Measurements from ENCODE around the gene TFDP3.

The TFDP3 gene

GRCh38 chrX:133218329-133218728, at the start of gene TFDP3:
Gene TFDP3, minus strand, starts transcription at chrX:133218354. Its CDS starts 95 bp downstream, at chrX:133218259.
- no peak for DNase-seq

DNA sequence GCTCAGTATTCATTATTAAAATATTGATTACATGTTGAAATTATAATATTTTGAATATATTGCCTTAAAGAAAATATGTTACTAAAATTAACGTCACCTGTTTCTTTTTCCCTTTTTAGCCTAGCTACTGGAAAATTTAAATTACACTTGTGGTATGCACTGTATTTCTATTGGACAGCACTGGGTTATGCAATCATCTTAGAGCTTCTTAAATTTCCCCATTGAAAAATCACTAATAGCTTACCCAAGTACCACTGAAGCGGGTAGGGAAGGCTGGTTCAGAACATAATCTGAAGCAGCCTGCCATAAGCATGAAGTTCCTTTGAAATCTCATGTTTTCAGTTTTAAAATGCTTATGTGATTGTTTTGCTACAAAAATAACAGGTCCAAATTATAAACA, 49.5 kb upstream of the TFDP3 start:
- DNase-seq: no peak

- no peak for DNase-seq
Observed at GRCh38 chrX:133265331-133265730, 47.2 kb upstream of the TFDP3 start.

- DNase-seq: no peak
Observed at GRCh38 chrX:133258481-133258880, 40.3 kb upstream of the TFDP3 start.

DNA sequence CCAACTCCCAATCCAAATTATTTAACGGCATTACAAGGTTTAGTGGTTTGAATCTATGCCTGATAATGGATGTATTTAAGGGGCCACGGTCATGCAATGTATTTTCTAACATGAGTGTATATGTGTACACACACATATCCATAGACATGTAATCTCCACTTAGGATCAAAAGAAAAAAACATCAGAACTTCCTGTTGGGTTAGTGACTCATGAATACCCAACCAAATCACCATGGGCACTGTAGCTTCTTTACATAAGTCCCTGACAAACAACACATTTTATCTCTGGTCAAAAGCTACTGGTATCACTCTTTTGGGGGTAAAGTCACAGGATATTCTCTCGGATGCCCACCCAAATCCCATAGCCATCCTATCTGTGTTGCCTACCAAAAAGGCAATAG, 36.5 kb upstream of the TFDP3 start:
- no peak for DNase-seq

DNA sequence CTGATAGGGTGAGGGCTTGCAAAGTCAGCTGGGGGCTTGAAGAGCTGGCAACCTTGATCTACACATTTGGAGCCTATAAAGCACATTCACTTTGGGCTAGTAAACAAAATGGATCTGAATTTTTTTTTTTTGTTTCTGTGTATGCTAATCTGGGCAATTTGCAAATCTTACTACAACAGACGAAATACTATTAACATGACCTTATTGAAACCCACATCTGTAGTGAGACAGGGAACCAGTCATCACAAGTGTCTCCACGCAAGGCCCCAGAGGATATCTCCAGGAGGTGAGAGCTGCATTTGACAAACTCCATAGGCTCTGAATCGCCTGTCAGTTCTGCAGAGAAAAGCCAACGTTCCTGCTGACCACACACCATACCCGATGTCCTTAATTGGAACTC, 33.0 kb upstream of the TFDP3 start:
- no peak for DNase-seq

- DNase-seq: no peak
Observed at GRCh38 chrX:133250184-133251100, 32.3 kb upstream of the TFDP3 start.

DNA sequence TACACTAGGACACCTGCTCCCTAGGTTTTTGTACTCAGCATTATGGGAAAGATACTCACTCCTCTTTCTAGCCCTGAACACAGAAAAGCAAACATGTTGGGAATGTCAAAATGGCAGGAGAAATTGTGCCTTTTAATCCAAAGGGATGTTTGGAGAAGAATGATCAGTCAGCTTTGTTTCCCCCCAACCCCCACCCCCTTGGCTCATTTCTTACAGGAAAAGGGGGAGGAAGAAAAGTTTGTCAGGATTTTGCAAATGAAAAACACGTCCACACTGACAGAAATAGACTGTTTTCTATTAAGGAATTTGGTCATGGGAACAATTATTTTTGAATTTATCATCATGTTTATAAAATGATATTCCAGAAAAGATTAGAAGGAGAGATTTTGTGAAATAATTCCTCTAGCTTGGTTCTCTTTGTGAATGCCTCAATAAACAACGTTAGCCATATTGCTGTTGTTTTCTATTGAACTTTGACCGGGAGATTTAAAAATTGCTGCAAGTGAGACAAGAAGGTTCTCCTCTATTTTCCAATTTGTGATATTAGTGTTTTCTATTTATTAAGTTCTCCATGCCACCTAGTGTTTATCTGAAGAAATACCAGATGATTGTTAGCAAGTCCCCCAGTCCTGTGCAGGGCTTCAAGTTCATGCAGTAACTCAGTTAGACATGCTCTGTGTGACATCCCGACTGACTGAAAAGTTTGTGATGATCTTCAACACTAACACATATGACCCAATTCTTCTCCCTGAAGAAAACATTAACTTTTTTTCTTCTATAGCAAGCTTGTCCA, 31.3 kb upstream of the TFDP3 start:
- DNase-seq: no peak

GRCh38 chrX:133248177-133248576, 30.0 kb upstream of the TFDP3 start:
- DNase-seq: no peak

DNA sequence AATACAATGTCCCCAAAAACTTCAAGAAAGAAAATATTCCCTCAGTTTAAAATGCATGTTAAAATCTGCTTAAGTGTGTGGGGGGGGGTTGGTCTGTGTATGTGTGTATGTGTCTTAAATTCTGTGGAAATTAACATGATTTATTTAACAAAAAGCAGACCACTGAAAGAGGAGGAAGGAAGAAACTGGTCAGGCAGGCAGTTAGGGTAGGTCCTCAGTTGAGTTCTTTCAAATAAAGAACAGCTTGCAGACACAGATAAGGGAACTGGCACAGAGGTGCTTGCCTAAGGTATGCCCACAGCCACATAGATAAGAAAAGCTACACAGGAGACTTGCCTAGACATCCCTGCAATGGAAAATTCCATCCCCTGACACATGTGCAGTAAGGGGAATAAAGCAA, 28.8 kb upstream of the TFDP3 start:
- no peak for DNase-seq

DNA sequence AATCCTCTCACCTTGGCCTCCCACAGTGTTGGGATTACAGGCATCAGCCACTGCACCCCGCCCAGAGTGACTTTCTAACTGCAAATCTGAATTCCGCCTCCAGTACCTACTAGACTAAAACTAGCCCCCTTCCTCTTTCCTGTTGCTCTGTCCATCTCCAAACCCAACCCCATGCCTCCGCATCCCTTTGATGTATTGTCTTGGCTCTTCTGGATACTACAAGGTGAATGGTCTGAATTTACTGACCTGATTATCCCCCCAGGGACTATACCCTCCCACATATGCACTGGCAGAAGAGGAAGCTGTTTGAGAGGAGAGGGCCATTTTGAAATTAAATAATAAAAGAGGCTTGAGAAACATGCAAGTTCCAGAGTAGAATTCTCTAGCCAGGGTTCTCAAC, 17.7 kb upstream of the TFDP3 start:
- DNase-seq: no peak

DNA sequence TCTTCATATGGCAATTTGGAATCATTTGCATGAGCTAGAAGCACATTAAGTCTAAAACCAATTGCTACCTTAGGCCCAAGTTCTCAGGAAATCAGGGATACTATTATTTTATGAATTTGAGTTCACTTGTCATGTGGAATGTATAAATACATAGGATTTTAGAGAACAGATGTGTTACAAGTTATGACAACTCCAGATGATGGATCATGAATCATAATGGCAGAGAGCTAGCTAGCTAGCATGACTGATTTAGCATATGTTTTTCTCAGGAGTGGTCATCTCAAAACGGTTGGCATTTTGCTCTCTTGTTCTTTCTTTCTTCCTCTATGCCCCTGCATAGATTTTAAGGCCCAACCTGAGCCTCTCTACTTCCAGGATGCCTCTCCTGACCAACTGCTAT, 14.2 kb upstream of the TFDP3 start:
- DNase-seq: no peak

- no peak for DNase-seq
Observed at GRCh38 chrX:133229361-133229760, 11.2 kb upstream of the TFDP3 start.

DNA sequence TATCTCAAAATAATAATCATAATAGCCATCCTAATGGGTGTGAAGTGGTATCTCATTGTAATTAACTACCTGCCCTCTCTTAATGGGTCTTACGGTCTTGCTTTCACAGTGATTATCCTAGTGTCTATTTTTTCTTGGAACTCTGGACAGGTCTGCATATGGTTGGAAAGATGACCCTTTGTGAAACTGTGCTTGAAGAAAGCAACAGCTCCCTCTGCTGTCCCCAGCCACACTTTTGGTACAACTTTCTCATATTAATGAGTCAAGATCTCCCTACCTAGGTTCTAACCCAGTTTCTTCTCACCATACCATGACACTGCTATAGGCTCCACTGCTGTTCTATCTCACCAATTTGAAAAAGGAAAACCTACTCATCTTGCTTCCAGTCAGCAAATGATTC, 2.4 kb downstream of the TFDP3 start:
- DNase-seq: no peak

GRCh38 chrX:133215017-133215416, 3.1 kb downstream of the TFDP3 start:
- DNase-seq: no peak

DNA sequence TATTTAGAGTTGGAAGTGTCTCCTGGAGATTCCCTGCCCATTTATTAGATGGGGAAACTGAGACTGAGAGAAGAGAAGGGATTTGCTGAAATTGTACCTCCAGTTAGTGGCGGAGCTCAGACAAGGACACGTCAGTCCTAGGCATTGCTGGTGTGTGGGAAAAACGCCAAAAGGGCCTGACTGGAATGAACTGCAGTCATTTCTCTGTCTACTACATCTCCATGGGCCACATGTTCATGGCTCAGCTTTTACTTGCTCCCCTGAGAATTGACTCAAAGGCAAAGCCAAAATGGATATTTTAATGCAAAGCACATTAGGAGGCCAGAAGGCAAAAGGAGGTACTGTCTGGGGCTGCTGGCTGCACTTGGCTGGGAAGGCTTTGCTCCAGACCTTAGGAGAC, 3.9 kb downstream of the TFDP3 start:
- no peak for DNase-seq

GRCh38 chrX:133213117-133213516, 5.0 kb downstream of the TFDP3 start:
- DNase-seq: no peak

DNA sequence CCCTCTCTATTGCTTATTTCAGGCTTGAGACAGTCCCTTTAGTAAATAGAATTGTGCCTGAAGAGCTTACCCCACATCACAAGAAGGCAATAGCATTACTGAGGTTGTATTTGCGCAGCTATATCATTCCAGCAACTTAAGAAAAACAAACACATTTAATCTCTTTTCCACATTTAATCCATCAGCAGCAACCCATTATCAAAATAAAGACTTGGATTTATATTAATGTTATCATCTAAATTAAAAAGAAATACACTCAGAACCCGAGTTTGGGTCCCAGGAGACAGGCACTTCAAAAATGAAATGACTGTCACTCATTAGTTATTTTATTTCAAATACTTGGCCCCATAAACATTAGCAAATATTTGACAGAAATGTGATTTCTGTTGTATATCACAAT, 10.4 kb downstream of the TFDP3 start:
- DNase-seq: no peak

DNA sequence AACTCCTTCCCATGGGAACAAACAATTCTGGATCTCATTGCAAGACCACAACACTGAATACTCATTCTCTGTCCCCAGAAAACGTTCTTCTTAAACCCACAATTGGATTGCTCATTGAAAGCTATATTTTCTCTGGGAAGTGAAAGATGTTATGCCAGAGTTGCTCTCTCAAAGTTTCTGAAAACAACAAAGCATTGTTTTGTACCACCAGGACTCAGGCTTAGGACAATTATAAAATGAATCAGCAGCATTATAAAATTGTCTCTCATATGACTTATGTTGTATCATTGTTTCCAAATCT, 26.5 kb downstream of the TFDP3 start:
- no peak for DNase-seq

DNA sequence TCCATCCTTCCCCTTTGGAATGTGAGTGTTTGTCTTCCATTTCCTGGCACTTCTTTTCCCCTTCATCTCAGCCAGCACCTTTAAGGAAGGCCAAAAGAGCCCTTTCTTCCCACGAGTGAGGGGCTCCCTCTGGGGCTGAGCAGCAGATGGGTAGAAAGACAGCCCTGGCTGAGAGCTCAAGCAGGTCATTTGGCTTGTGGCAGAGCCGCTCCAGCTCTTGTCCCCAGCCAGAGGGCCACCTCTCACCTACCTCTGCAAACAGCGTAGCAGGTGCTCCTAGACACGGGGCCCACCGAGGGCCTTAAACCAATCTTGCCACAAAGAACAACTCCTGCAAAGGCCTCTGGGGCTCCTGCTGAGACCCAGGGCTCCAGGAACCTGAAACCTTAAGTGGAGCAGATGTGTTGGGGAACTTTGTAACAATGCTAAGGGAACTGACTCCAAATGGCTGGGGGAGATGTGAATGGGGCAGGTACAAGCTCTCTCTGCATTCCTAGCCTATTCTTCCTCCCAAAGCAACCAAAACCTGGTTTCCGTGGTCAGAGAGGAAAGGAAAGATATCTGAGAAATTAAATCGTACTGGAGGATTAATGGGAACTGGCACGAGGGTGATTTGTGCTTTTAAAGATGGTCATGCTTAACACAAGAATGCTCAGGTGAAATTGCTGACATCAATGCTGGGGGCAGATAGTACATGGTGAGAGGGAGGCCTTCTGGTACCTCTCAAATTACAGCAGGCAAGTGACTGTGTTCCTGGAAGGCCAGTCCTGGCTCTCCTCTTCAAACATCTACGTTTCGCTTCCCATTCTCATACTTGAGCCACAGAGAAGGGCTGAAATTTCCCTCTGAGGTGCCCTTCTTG, 27.0 kb downstream of the TFDP3 start:
- no peak for DNase-seq

- no peak for DNase-seq
Observed at GRCh38 chrX:133189195-133189594, 29.0 kb downstream of the TFDP3 start.

GRCh38 chrX:133188631-133189030, 29.5 kb downstream of the TFDP3 start:
- no peak for DNase-seq

DNA sequence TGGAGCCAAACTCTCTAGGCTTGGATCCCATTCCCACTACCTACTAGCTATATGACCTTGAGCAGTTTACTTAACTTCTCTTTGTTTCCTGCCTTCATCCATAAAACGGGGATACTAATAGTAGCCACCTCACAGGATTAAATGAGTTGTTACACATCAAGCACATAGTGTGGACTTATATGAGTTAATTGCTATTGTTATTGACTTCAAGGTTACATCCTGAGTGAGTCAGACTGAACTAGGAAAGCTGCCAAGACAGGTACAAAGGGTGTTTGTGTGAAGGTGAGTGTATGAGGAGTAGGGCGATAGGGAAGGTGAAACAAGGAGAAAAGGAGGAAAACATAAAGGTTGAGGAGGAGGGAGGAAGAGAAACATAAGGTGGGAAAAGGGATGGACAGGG, 32.2 kb downstream of the TFDP3 start:
- no peak for DNase-seq

All from suppressor macrophage treated with lipopolysaccharide for 4 hours (primary cell).